H1 (cell line): ENCODE measurements around the gene SNORC. TPM values are rescaled to one million over a fixed set of nuclear protein-coding genes. Genes with fewer than 3 reads are reported as not detected.

Experiments used
- CTCF ChIA-PET: fragments of 300-600 bp; sonication (Branson Sonifier 250); formaldehyde crosslinking; loops from one replicate; lab custom pipeline; 2021; ENCODE audit not compliant: partially characterized antibody; lab: Charles Lee
- POLR2A ChIA-PET: fragments of 300-600 bp; sonication (Branson Sonifier 250); formaldehyde crosslinking; loops from one replicate; lab custom pipeline; 2021; ENCODE audit warnings: inconsistent platforms; ENCODE audit not compliant: partially characterized antibody; lab: Charles Lee
- DNase-seq, 2 experiments: peaks; one replicate each; pipeline versions ENCODE4 v3.0.0 to v3.0.0-alpha.2; 2010 to 2022; ENCODE audit warnings: low spot score in 2 of 2, low read depth in 1 of 2, mixed read lengths in 1 of 2
- FAIRE-seq: peaks from 2 replicates; lab custom pipeline; 2011; peaks lifted over from hg19 to GRCh38; lab: Jason Lieb, UNC
- H2AFZ ChIP-seq: 2 replicates; pipeline ENCODE4 v1.8.1; 2012; ENCODE audit warnings: low read length, inconsistent platforms
- H2AK5ac ChIP-seq: 2 replicates; pipeline ENCODE4 v1.6.1; 2013; ENCODE audit warnings: low read depth, low read length
- H2BK120ac ChIP-seq: replicated peaks from 2 replicates; pipeline ENCODE3; 2013; ENCODE audit warnings: low read depth, low read length, inconsistent platforms
- H2BK12ac ChIP-seq: 2 replicates; pipeline ENCODE4 v1.6.1; 2013; ENCODE audit warnings: low read depth, low read length
- H2BK15ac ChIP-seq: 2 replicates; pipeline ENCODE4 v1.6.1; 2013; ENCODE audit warnings: low read length
- H2BK20ac ChIP-seq: 2 replicates; pipeline ENCODE4 v1.6.1; 2013; ENCODE audit warnings: low read length
- H2BK5ac ChIP-seq: 2 replicates; pipeline ENCODE4 v1.6.1; 2013; ENCODE audit warnings: low read depth, low read length
- H3K14ac ChIP-seq: 2 replicates; pipeline ENCODE4 v1.6.1; 2013; ENCODE audit warnings: inconsistent platforms; ENCODE audit not compliant: insufficient read length
- H3K18ac ChIP-seq: 2 replicates; pipeline ENCODE4 v1.6.1; 2013; ENCODE audit warnings: low read length; ENCODE audit errors: extremely low read depth
- H3K23ac ChIP-seq: 2 replicates; pipeline ENCODE4 v1.6.1; 2013; ENCODE audit warnings: inconsistent platforms; ENCODE audit not compliant: insufficient read length
- H3K23me2 ChIP-seq: 2 replicates; pipeline ENCODE4 v1.6.1; 2013; ENCODE audit warnings: low read depth, low read length
- H3K27ac ChIP-seq: 2 replicates; pipeline ENCODE4 v1.6.1; 2011; ENCODE audit warnings: low read depth, low read length, inconsistent platforms
- H3K27me3 ChIP-seq, 4 experiments: replicated peaks in 1 of 4; 1 replicate in 1 of 4; 2 replicates in 3 of 4; pipeline versions ENCODE4 v1.6.1 to v1.8.1; 2011 to 2013; ENCODE audit warnings: low read length in 3 of 4, mild to moderate bottlenecking in 3 of 4, inconsistent platforms in 2 of 4, mixed read lengths in 2 of 4, moderate library complexity in 1 of 4; ENCODE audit not compliant: control insufficient read depth in 3 of 4, insufficient read depth in 3 of 4; ENCODE audit errors: extremely low read depth in 1 of 4
- H3K36me3 ChIP-seq, 4 experiments: 2 replicates each; pipeline versions ENCODE4 v1.6.1 to v1.8.1; 2011 to 2013; ENCODE audit warnings: mild to moderate bottlenecking in 4 of 4, low read length in 3 of 4, moderate library complexity in 2 of 4, control low read depth in 1 of 4, inconsistent platforms in 1 of 4; ENCODE audit not compliant: insufficient read depth in 4 of 4, control insufficient read depth in 2 of 4
- H3K4ac ChIP-seq: replicated peaks from 2 replicates; pipeline ENCODE3; 2013; ENCODE audit warnings: low read length, low read depth, mixed read lengths, inconsistent platforms; ENCODE audit not compliant: insufficient read length
- H3K4me1 ChIP-seq, 4 experiments: replicated peaks in 1 of 4; 1 replicate in 1 of 4; 2 replicates in 3 of 4; pipeline versions ENCODE4 v1.6.1 to v1.8.1; 2011 to 2013; ENCODE audit warnings: low read length in 3 of 4, inconsistent platforms in 2 of 4, mixed read lengths in 1 of 4; ENCODE audit not compliant: insufficient read depth in 4 of 4, control insufficient read depth in 3 of 4
- H3K4me2 ChIP-seq, 2 experiments: 2 replicates each; pipeline versions ENCODE4 v1.6.1 to v1.8.1; 2011 to 2013; ENCODE audit warnings: low read depth in 2 of 2, low read length in 2 of 2, control low read depth in 1 of 2, inconsistent platforms in 1 of 2, mild to moderate bottlenecking in 1 of 2; ENCODE audit not compliant: insufficient read depth in 1 of 2
- H3K4me3 ChIP-seq, 4 experiments: fragments of 200-600, 300-600 bp in 1 of 4; sonication (generic), shearing (Covaris generic), sonication (Bioruptor Twin) in 1 of 4; 2 replicates each; pipeline versions ENCODE4 v1.5.1 to v1.8.1; 2011 to 2016; ENCODE audit warnings: low read length in 4 of 4, low read depth in 3 of 4, control low read depth in 2 of 4, inconsistent platforms in 2 of 4, mild to moderate bottlenecking in 2 of 4, mixed read lengths in 1 of 4, moderate library complexity in 1 of 4; ENCODE audit not compliant: insufficient read depth in 2 of 4; ENCODE audit errors: extremely low read depth in 1 of 4
- H3K56ac ChIP-seq: replicated peaks from 2 replicates; pipeline ENCODE3; 2013; ENCODE audit warnings: low read depth, mild to moderate bottlenecking, mixed read lengths, low read length, inconsistent platforms; ENCODE audit not compliant: insufficient read length
- H3K79me1 ChIP-seq: 2 replicates; pipeline ENCODE4 v1.6.1; 2013; ENCODE audit warnings: low read depth, low read length, control low read depth
- H3K79me2 ChIP-seq, 2 experiments: 2 replicates each; pipeline versions ENCODE4 v1.6.1 to v1.8.1; 2012 to 2013; ENCODE audit warnings: low read length in 2 of 2, mild to moderate bottlenecking in 2 of 2, inconsistent platforms in 1 of 2; ENCODE audit not compliant: insufficient read depth in 2 of 2, control insufficient read depth in 1 of 2
- H3K9ac ChIP-seq, 4 experiments: replicated peaks in 1 of 4; 1 replicate in 1 of 4; 2 replicates in 3 of 4; pipeline versions ENCODE4 v1.6.1 to v1.8.1; 2011 to 2013; ENCODE audit warnings: low read depth in 3 of 4, low read length in 3 of 4, control low read depth in 2 of 4, mild to moderate bottlenecking in 2 of 4, moderate library complexity in 2 of 4, inconsistent platforms in 1 of 4; ENCODE audit errors: extremely low read depth in 1 of 4
- H3K9me3 ChIP-seq, 2 experiments: 2 replicates each; pipeline versions ENCODE4 v1.6.1 to v1.8.1; 2012 to 2013; ENCODE audit warnings: mild to moderate bottlenecking in 2 of 2, moderate library complexity in 2 of 2, control low read depth in 1 of 2, inconsistent platforms in 1 of 2, low read depth in 1 of 2, low read length in 1 of 2, mixed read lengths in 1 of 2; ENCODE audit not compliant: insufficient read depth in 2 of 2
- H4K20me1 ChIP-seq, 2 experiments: replicated peaks in 1 of 2; 2 replicates each; pipeline versions ENCODE3 to v1.8.1; 2011 to 2013; ENCODE audit warnings: inconsistent platforms in 2 of 2, low read length in 2 of 2, mild to moderate bottlenecking in 1 of 2; ENCODE audit not compliant: insufficient read depth in 2 of 2, control insufficient read depth in 1 of 2
- H4K5ac ChIP-seq: 2 replicates; pipeline ENCODE4 v1.6.1; 2013; ENCODE audit warnings: low read length, low read depth, mixed read lengths, inconsistent platforms; ENCODE audit not compliant: insufficient read length
- H4K8ac ChIP-seq: 2 replicates; pipeline ENCODE4 v1.8.0; 2013; ENCODE audit warnings: mild to moderate bottlenecking, moderate library complexity, low read length, inconsistent platforms; ENCODE audit not compliant: insufficient read depth; ENCODE audit errors: extremely low read depth
- H4K91ac ChIP-seq: replicated peaks from 2 replicates; pipeline ENCODE3; 2013; ENCODE audit warnings: low read length, mixed read lengths, inconsistent platforms; ENCODE audit not compliant: insufficient read length
- BRCA1 ChIP-seq: IDR thresholded peaks from 2 replicates; pipeline ENCODE4 v1.6.1; 2012; ENCODE audit warnings: low read depth, low read length, improper control_type of control experiment
- CHD1 ChIP-seq: IDR thresholded peaks from 2 replicates; pipeline ENCODE4 v1.6.1; 2012; ENCODE audit warnings: low read depth, low read length, improper control_type of control experiment
- CREB1 ChIP-seq: IDR thresholded peaks from 2 replicates; pipeline ENCODE4 v1.6.1; 2012; ENCODE audit warnings: inconsistent platforms
- CTBP2 ChIP-seq: IDR thresholded peaks from 2 replicates; pipeline ENCODE4 v1.7.0; 2011; ENCODE audit warnings: borderline replicate concordance, mild to moderate bottlenecking, moderate library complexity, mixed read lengths, low read length; ENCODE audit not compliant: insufficient read depth, insufficient read length
- MAFK ChIP-seq: IDR thresholded peaks from 2 replicates; pipeline ENCODE4 v1.6.1; 2012; ENCODE audit warnings: low read depth, mild to moderate bottlenecking, improper control_type of control experiment, low read length
- POLR2AphosphoS5 ChIP-seq: IDR thresholded peaks from 2 replicates; pipeline ENCODE4 v1.6.1; 2011; ENCODE audit warnings: low read depth, low read length
- RAD21 ChIP-seq, 2 experiments: IDR thresholded peaks in 1 of 2; conservative IDR thresholded peaks in 1 of 2; 2 replicates each; pipeline ENCODE4 v1.6.1; 2011; ENCODE audit warnings: low read depth in 2 of 2, low read length in 2 of 2, improper control_type of control experiment in 1 of 2, inconsistent platforms in 1 of 2, mild to moderate bottlenecking in 1 of 2, moderate library complexity in 1 of 2
- SIX5 ChIP-seq: IDR thresholded peaks from 2 replicates; pipeline ENCODE4 v1.6.1; 2011; ENCODE audit warnings: mild to moderate bottlenecking, low read depth, low read length
- SUZ12 ChIP-seq: fragments of 200-600 bp; sonication (generic); IDR thresholded peaks from 2 replicates; pipeline ENCODE4 v1.6.1; 2012; ENCODE audit warnings: mild to moderate bottlenecking, inconsistent platforms, low read length, moderate library complexity, mixed read lengths
- TAF1 ChIP-seq: IDR thresholded peaks from 2 replicates; pipeline ENCODE4 v1.6.1; 2011; ENCODE audit warnings: mild to moderate bottlenecking, low read depth, low read length
- WGBS, 2 experiments: shearing (Covaris generic) in 1 of 2; methylation state at CpG; one replicate each; pipeline versions ENCODE4 v1.1.6 to v1.1.7; 2013 to 2015; ENCODE audit warnings: low lambda C conversion rate in 2 of 2, mixed read lengths in 2 of 2, inconsistent platforms in 1 of 2, low coverage in 1 of 2, missing lambda C conversion rate in 1 of 2; ENCODE audit not compliant: insufficient replicate concordance in 2 of 2, insufficient coverage in 1 of 2, insufficient read length in 1 of 2; ENCODE audit errors: extremely low coverage in 1 of 2, missing lambda C conversion rate in 1 of 2; 5-methylcytosine and 5-hydroxymethylcytosine counted together
- polyA plus RNA-seq, 7 experiments: library from polyadenylated mRNA; depleted of rRNA in 3 of 7; stranded (reverse) in 5 of 7; unstranded in 2 of 7; fragments of >200 nt in 5 of 7; fragments of 200-250 nt in 2 of 7; gene quantifications; 1 replicate in 5 of 7; 2 replicates in 1 of 7; 4 replicates in 1 of 7; pipeline versions ENCODE4 v1.2.1 to v1.2.3, GENCODE V29; 2011 to 2013; ENCODE audit warnings: missing spikeins in 2 of 7, mixed read lengths in 2 of 7
- total RNA-seq: library from RNA; stranded (reverse); fragmentation: NEBNext Ultra II Directional; extraction: Animal tissue kit (Norgen Biotek cat#: 25700); gene quantifications from 2 replicates; pipeline ENCODE4 v1.2.1, GENCODE V29; 2021

Gene SNORC
- total and polyA plus RNA-seq, 2 of the 8 experiments (the other 6 are each of a cell fraction or from before 2014, with no cell fraction given) = 1.6 to 1.8 TPM

DNA sequence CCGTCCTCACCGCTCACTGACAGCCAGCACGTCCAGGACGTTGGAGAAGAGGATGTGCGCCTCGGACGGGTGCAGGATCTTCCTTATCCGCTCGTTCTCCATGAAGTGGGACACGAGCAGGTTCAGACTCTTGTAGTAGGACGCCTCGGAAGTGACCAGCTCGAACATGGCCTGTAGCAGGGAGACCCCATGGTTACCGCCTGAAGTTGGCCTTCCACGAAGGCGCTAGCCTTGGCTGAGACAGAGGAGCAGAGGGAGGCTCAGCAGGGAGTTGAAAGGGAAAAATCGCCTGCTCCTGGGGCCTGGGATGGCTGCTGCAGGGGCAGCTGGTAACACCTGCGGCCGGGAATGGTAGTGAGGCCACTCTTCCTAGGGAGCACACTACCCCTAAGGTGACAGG, 24.7 kb downstream of the SNORC start:
- H2BK15ac ChIP-seq = no peak overlapping the region
- no peak overlapping the region for H3K56ac ChIP-seq
- H3K4me3 ChIP-seq = no peak overlapping the region
- peaks cover 0 to 2% of the 10 kb centered on the region in 2 experiments for H4K20me1 ChIP-seq
- TF ChIP-seq CREB1 (no peak), RAD21 (IDR thresholded peaks at IDR 0.05 in 1 of 2, conservative IDR thresholded peaks at IDR 0.05 in 1 of 2; ENCODE audit: low read depth in 2 of 2, low read length in 2 of 2) (no peak), POLR2AphosphoS5 (no peak), BRCA1 (no peak), SUZ12 (no peak), MAFK (no peak), SIX5 (no peak), CTBP2 (no peak), TAF1 (no peak), CHD1 (no peak)
- no peak overlapping the region for H2BK20ac ChIP-seq
- H3K36me3 ChIP-seq = no peaks in the 10 kb centered on the region
- no peaks in the 10 kb centered on the region for H3K9me3 ChIP-seq
- no peak overlapping the region for H3K4me2 ChIP-seq
- H3K4me1 ChIP-seq = peaks cover 0 to 16% (median 9%) of the 10 kb centered on the region in 4 experiments; a peak in 6 of 7 replicates
- H3K4ac ChIP-seq = no peak overlapping the region
- ChIA-PET CTCF (interaction anchor here (0.5 to 1.7 kb wide), 5 partner anchors 11 to 133 kb away, joined by 3 to 4 read pairs (median 3); no protein-coding TSS in a partner anchor), POLR2A (no interaction called here)
- no peaks in the 10 kb centered on the region for H3K27me3 ChIP-seq
- no peak for DNase-seq
- no peak overlapping the region for H2BK5ac ChIP-seq
- no peak for FAIRE-seq
- no peak overlapping the region for H3K9ac ChIP-seq
- H3K27ac ChIP-seq = no peak overlapping the region
- no peaks in the 10 kb centered on the region for H3K79me1 ChIP-seq
- H2BK12ac ChIP-seq = no peak overlapping the region
- H3K18ac ChIP-seq = no peak overlapping the region
- H3K23me2 ChIP-seq = peaks cover 10% of the 10 kb centered on the region; the same call in 1 of the 2 replicates
- H4K8ac ChIP-seq = no peak overlapping the region; the same call in 1 of the 2 replicates
- H2AK5ac ChIP-seq = no peak overlapping the region
- WGBS, 2 experiments = 92% methylated on average over 19 of the region's 19 CpGs; no CpG with 5 or more reads in 1 of the 2 experiments
- no peak overlapping the region for H4K5ac ChIP-seq
- H2AFZ ChIP-seq = no peak overlapping the region
- no peak overlapping the region for H4K91ac ChIP-seq
- no peak overlapping the region for H3K14ac ChIP-seq
- no peak overlapping the region for H2BK120ac ChIP-seq
- H3K79me2 ChIP-seq = no peaks in the 10 kb centered on the region
- H3K23ac ChIP-seq = no peak overlapping the region
